PC-3 (cell line): ENCODE data around the gene ZNF546.

Experiments used
- EZH2 ChIP-seq: fragments of 300-600 bp; sonication (generic); IDR thresholded peaks from one replicate; pipeline ENCODE4 v1.6.1; 2017; ENCODE audit warnings: antibody characterized with exemption, mild to moderate bottlenecking, low read length; ENCODE audit not compliant: unreplicated experiment
- EZH2phosphoT487 ChIP-seq: fragments of 300-600 bp; sonication (generic); IDR thresholded peaks from 2 replicates; pipeline ENCODE4 v1.6.1; 2018; ENCODE audit warnings: mild to moderate bottlenecking, antibody characterized with exemption, low read length, borderline replicate concordance
- TF ChIP-seq, protein P1 (sequence below): fragments of 300-600 bp; sonication (generic); conservative IDR thresholded peaks from 2 replicates; pipeline ENCODE4 v1.5.1; 2017; ENCODE audit warnings: antibody characterized with exemption, low read depth, mild to moderate bottlenecking, low read length

- TF ChIP-seq, protein P1, sequence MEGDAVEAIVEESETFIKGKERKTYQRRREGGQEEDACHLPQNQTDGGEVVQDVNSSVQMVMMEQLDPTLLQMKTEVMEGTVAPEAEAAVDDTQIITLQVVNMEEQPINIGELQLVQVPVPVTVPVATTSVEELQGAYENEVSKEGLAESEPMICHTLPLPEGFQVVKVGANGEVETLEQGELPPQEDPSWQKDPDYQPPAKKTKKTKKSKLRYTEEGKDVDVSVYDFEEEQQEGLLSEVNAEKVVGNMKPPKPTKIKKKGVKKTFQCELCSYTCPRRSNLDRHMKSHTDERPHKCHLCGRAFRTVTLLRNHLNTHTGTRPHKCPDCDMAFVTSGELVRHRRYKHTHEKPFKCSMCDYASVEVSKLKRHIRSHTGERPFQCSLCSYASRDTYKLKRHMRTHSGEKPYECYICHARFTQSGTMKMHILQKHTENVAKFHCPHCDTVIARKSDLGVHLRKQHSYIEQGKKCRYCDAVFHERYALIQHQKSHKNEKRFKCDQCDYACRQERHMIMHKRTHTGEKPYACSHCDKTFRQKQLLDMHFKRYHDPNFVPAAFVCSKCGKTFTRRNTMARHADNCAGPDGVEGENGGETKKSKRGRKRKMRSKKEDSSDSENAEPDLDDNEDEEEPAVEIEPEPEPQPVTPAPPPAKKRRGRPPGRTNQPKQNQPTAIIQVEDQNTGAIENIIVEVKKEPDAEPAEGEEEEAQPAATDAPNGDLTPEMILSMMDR, result no peak
- TF ChIP-seq EZH2, result no peak
- no peak for TF ChIP-seq EZH2phosphoT487
These were observed 58.2 kb downstream of the ZNF546 start for GRCh38 chr19:40055049-40055448.
